ENCODE measurements around the gene KHDC3L. TPM values are rescaled to one million over a fixed set of nuclear protein-coding genes. Genes with fewer than 3 reads are reported as not detected.

The KHDC3L gene
- total RNA-seq, 1 donor from 2014 or later = not detected

- no peak for TF ChIP-seq CTCF (IDR thresholded peaks at IDR 0.05)
- no peaks in the 10 kb centered on the region for H3K4me1 Mint-ChIP-seq (ENCODE audit: unreplicated experiment)
- H3K4me3 Mint-ChIP-seq (ENCODE audit: unreplicated experiment) = no peak overlapping the region
- DNase-seq (ENCODE audit: extremely low spot score, unreplicated experiment) = no peak
- no peaks in the 10 kb centered on the region for H3K36me3 Mint-ChIP-seq (ENCODE audit: unreplicated experiment)
- H3K9me3 Mint-ChIP-seq (ENCODE audit: unreplicated experiment) = no peaks in the 10 kb centered on the region
- peaks cover 10% of the 10 kb centered on the region for H3K27me3 Mint-ChIP-seq (ENCODE audit: unreplicated experiment)
- H3K27ac Mint-ChIP-seq (ENCODE audit: unreplicated experiment) = no peak overlapping the region
These were observed 6.2 kb downstream of the KHDC3L start for GRCh38 chr6:73368675-73369074.

- Mint-ChIP-seq H3K9me3 (ENCODE audit: unreplicated experiment) (no peaks in the 10 kb centered on the region), H3K4me3 (ENCODE audit: unreplicated experiment) (no peak overlapping the region), H3K27ac (ENCODE audit: unreplicated experiment) (no peak overlapping the region), H3K36me3 (ENCODE audit: unreplicated experiment) (no peaks in the 10 kb centered on the region), H3K27me3 (ENCODE audit: unreplicated experiment) (peaks cover 10% of the 10 kb centered on the region), H3K4me1 (ENCODE audit: unreplicated experiment) (no peaks in the 10 kb centered on the region)
- no peak for DNase-seq (ENCODE audit: extremely low spot score, unreplicated experiment)
- no peak for TF ChIP-seq CTCF (IDR thresholded peaks at IDR 0.05)
These were observed 6.7 kb downstream of the KHDC3L start for GRCh38 chr6:73369157-73369556.

- Mint-ChIP-seq H3K4me1 (ENCODE audit: unreplicated experiment) (no peaks in the 10 kb centered on the region), H3K4me3 (ENCODE audit: unreplicated experiment) (no peak within 1 kb of the TSS), H3K36me3 (ENCODE audit: unreplicated experiment) (no peaks in the 10 kb centered on the region), H3K27me3 (ENCODE audit: unreplicated experiment) (peaks cover 10% of the 10 kb centered on the region), H3K27ac (ENCODE audit: unreplicated experiment) (no peak within 1 kb of the TSS), H3K9me3 (ENCODE audit: unreplicated experiment) (no peaks in the 10 kb centered on the region)
- no peak for DNase-seq (ENCODE audit: extremely low spot score, unreplicated experiment)
- TF ChIP-seq CTCF (IDR thresholded peaks at IDR 0.05) = no peak
These were observed 7.1 kb downstream of the KHDC3L start, which contains the start of gene OOEP for GRCh38 chr6:73369563-73369962. TSS of gene OOEP (minus strand) at chr6:73369897. CDS start at chr6:73369792, 105 bp downstream.

- no peak for TF ChIP-seq CTCF (IDR thresholded peaks at IDR 0.05)
- H3K36me3 Mint-ChIP-seq (ENCODE audit: unreplicated experiment) = no peaks in the 10 kb centered on the region
- H3K27ac Mint-ChIP-seq (ENCODE audit: unreplicated experiment) = no peak overlapping the region
- H3K4me3 Mint-ChIP-seq (ENCODE audit: unreplicated experiment) = no peak overlapping the region
- no peaks in the 10 kb centered on the region for H3K4me1 Mint-ChIP-seq (ENCODE audit: unreplicated experiment)
- no peak for DNase-seq (ENCODE audit: extremely low spot score, unreplicated experiment)
- peaks cover 7% of the 10 kb centered on the region for H3K27me3 Mint-ChIP-seq (ENCODE audit: unreplicated experiment)
- H3K9me3 Mint-ChIP-seq (ENCODE audit: unreplicated experiment) = no peaks in the 10 kb centered on the region
These were observed 9.5 kb downstream of the KHDC3L start for GRCh38 chr6:73371984-73372383.

- TF ChIP-seq CTCF (IDR thresholded peaks at IDR 0.05) = no peak
These were observed 10.1 kb downstream of the KHDC3L start for GRCh38 chr6:73372516-73372915.

More at GRCh38 chr6:73372516-73372915, 10.1 kb downstream of the KHDC3L start:
- Mint-ChIP-seq H3K27me3 (ENCODE audit: unreplicated experiment) (peaks cover 7% of the 10 kb centered on the region), H3K4me3 (ENCODE audit: unreplicated experiment) (no peak overlapping the region), H3K27ac (ENCODE audit: unreplicated experiment) (no peak overlapping the region), H3K36me3 (ENCODE audit: unreplicated experiment) (no peaks in the 10 kb centered on the region), H3K4me1 (ENCODE audit: unreplicated experiment) (no peaks in the 10 kb centered on the region), H3K9me3 (ENCODE audit: unreplicated experiment) (no peaks in the 10 kb centered on the region)
- DNase-seq (ENCODE audit: extremely low spot score, unreplicated experiment) = no peak

Measured in osteocyte (in vitro differentiated cells).